HAP-1 (cell line): Measurements from ENCODE around the gene ABL2.
A peak's percentile ranks its signal among the peaks of the same experiment; 100 is the strongest.

ENCODE experiments used
- DNase-seq, 2 experiments: peaks; one replicate each; pipeline ENCODE4 v3.0.0-alpha.2; 2016 to 2020; ENCODE audit warnings: low spot score in 2 of 2
- H3K27me3 ChIP-seq: fragments of 250-450 bp; sonication (Bioruptor Pico); 2 replicates; pipeline ENCODE4 v1.5.1; 2020; ENCODE audit warnings: low read depth, mild to moderate bottlenecking, moderate library complexity
- H3K36me3 ChIP-seq: fragments of 250-450 bp; sonication (Bioruptor Pico); replicated peaks from 2 replicates; pipeline ENCODE4 v1.5.1; 2020; ENCODE audit warnings: mild to moderate bottlenecking
- H3K4me1 ChIP-seq: fragments of 250-450 bp; sonication (Bioruptor Pico); 2 replicates; pipeline ENCODE4 v1.5.1; 2020; ENCODE audit warnings: mild to moderate bottlenecking
- H3K4me3 ChIP-seq: fragments of 250-450 bp; sonication (Bioruptor Pico); 2 replicates; pipeline ENCODE4 v1.5.1; 2020; ENCODE audit warnings: mild to moderate bottlenecking, moderate library complexity
- H3K9me3 ChIP-seq: fragments of 250-450 bp; sonication (Bioruptor Pico); 2 replicates; pipeline ENCODE4 v1.5.1; 2020; ENCODE audit warnings: mild to moderate bottlenecking, moderate library complexity
- in situ Hi-C: fragments of 300-500 bp; cut with MboI; formaldehyde crosslinking; loops from 3 replicates; pipeline ENCODE4 v1.14.3; 2020; ENCODE audit warnings: low sequenced_read_pairs, inconsistent platforms, mixed read lengths

Gene ABL2

DNA sequence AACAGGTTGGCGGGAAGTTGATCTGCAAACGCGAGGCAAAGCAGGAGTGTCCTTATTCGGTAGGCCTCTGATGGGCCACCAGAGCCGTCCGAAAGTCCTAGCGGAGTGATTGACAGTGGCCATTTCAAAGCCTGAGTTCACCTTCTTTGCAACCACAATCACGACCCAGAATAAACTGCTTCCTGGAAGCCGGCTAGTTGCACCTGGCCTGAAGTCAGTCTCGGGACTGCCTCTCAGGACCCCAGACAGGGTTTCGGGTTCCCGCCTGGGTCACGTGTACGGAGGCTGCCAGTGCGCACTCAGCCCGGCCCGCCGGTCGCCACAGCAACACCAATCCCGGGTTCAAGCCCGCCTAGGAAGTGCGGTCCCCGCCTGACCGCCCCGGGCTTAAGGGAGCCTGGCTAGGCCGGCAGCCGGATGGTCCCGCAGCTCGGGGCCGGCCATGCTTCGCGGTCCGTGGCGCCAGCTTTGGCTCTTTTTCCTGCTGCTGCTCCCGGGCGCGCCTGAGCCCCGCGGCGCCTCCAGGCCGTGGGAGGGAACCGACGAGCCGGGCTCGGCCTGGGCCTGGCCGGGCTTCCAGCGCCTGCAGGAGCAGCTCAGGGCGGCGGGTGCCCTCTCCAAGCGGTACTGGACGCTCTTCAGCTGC lies 147.7 kb downstream of the ABL2 start, which contains the start of gene TOR3A:
Gene TOR3A (plus strand): TSS at position 384 of the 646 bp plus-strand sequence. CDS start 59 bp downstream, at position 443.
- in situ Hi-C loops, result loop anchor here (5.0 kb wide), 1 partner anchor 285 kb away; the partner anchor contains the start of gene AXDND1
- peak within 1 kb of the TSS; percentile 73 for H3K4me3 ChIP-seq
- H3K4me1 ChIP-seq, result peaks cover 12% of the 10 kb centered on the region
- no peaks in the 10 kb centered on the region for H3K27me3 ChIP-seq
- peaks cover 7% of the 10 kb centered on the region; the same call in 1 of the 2 replicates for H3K36me3 ChIP-seq
- no peaks in the 10 kb centered on the region for H3K9me3 ChIP-seq
- DNase-seq, result peak; percentile 79 to 94

DNA sequence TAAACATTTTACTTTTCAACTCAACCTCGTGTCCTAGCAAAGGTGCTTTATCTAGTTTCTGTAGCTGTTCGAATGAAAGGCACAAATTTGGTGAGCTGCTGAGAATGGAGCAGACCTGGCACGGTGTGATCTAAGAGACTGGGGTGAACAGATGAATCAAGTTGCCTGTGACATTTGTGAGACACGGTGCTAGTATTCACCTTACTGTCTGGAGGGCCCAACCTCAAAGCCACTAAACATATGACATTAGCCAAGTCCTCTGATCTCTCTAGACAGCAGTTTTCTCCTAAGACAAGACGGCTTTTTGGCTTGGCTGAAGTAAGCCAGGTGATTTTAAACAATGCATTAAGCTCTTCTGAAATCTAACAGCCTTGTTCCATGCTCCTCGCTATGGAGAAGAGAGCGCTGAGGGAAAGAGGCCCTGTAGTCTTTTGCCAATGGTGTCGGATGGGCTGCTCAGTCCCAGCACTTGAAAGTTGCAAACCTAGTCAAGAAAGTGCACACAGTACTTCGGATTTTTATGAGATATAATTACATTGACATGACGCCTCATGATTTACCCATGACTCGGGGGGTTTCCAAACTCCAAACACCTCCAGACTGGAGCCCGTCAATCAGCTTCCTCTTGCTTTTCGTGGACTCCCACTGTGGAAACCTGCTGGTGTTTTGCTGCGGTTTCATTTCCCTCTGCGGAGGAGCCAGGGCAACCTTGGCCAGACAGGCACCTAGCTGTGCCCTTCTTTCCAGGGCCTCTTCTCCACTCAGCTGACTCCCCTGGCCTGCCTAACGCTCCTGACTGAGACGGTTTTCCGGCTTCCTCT lies 148.4 kb downstream of the ABL2 start:
- Histone ChIP-seq H3K9me3 (no peaks in the 10 kb centered on the region), H3K4me1 (peaks cover 12% of the 10 kb centered on the region), H3K4me3 (peak overlapping the region; percentile 73), H3K27me3 (no peaks in the 10 kb centered on the region), H3K36me3 (peaks cover 4% of the 10 kb centered on the region; the same call in 1 of the 2 replicates)
- in situ Hi-C loops, result loop anchor here (5.0 kb wide), 1 partner anchor 286 kb away; the partner anchor contains the start of gene AXDND1
- no peak for DNase-seq

DNA sequence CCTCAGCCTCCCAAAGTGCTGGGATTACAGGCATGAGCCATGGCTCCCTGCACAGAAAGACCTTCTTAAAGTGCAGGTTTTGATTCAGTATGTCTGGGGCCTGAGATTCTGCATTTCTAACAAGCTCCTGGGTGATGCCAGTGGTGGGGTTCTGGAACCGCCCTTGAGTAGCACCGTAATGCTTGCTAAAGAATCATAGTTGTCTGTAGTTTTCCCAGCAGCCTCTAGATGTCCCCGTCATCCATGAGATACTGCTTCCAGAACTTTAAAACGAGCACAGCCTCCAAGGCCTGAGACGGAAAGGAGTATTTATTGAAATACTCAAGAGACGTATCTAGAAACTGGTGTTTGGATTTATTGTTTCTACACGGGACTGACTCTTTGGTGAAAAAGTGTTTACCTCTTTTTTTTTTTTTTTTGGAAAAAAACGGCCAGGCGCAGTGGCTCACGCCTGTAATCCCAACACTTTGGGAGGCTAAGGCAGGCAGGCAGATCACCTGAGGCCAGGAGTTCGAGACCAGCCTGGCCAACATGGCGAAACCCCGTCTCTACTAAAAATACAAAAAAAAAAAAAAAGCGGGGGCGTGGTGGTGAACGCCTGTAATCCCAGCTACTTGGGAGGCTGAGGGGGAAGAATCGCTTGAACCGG lies 150.2 kb downstream of the ABL2 start:
- in situ Hi-C loops, result no loop called here
- peak; percentile 72 to 79 for DNase-seq
- H3K4me1 ChIP-seq, result peaks cover 12% of the 10 kb centered on the region
- no peaks in the 10 kb centered on the region for H3K27me3 ChIP-seq
- H3K4me3 ChIP-seq, result no peak overlapping the region
- H3K9me3 ChIP-seq, result no peaks in the 10 kb centered on the region
- no peaks in the 10 kb centered on the region; the same call in none of the 2 replicates for H3K36me3 ChIP-seq

DNA sequence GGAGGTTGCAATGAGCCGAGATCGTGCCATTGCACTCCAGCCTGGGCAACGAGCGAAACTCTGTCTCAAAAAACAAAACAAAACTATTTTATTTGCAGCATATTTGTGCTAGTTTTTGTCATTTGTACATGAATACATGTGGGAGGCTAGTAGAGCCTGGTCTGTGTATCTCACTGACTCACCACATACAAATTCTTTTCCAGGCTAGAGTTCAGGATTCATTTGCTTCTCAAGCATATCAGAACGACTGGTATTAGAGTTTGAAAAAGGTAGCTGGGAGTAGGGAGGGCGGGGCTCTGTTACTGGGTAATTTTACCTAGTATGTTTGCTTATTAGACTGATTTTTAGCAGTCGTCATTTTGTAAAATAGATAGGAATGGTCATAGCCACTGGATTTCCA lies 152.1 kb downstream of the ABL2 start:
- H3K4me3 ChIP-seq, result no peak overlapping the region
- H3K36me3 ChIP-seq, result peaks cover 6% of the 10 kb centered on the region; the same call in 1 of the 2 replicates
- H3K27me3 ChIP-seq, result no peaks in the 10 kb centered on the region
- DNase-seq, result no peak
- in situ Hi-C loops, result no loop called here
- peaks cover 12% of the 10 kb centered on the region for H3K4me1 ChIP-seq
- no peaks in the 10 kb centered on the region for H3K9me3 ChIP-seq

DNA sequence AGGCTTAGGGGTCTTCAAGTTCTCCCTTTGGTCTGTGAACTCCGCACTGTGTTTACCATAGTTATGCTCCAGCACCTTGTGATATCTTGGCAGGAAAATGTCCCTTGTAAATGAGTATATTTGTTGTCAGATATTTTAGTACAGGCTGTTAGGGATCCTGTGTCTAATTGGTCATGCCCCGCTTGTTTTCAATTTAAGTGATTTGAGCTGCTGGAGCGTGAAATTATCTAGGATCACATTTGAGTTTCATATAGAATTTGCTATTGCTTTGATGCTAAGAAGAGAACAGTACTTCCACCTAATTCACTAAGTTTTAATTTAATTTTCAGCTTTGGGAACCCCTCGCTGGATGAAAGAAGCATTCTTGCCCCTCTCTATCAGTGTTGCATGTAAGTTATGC lies 163.0 kb downstream of the ABL2 start:
- in situ Hi-C loops, result no loop called here
- no peak for DNase-seq
- H3K27me3 ChIP-seq, result no peaks in the 10 kb centered on the region
- H3K36me3 ChIP-seq, result peaks cover 2% of the 10 kb centered on the region; the same call in 1 of the 2 replicates
- no peak overlapping the region for H3K4me3 ChIP-seq
- H3K9me3 ChIP-seq, result no peaks in the 10 kb centered on the region
- no peaks in the 10 kb centered on the region for H3K4me1 ChIP-seq

DNA sequence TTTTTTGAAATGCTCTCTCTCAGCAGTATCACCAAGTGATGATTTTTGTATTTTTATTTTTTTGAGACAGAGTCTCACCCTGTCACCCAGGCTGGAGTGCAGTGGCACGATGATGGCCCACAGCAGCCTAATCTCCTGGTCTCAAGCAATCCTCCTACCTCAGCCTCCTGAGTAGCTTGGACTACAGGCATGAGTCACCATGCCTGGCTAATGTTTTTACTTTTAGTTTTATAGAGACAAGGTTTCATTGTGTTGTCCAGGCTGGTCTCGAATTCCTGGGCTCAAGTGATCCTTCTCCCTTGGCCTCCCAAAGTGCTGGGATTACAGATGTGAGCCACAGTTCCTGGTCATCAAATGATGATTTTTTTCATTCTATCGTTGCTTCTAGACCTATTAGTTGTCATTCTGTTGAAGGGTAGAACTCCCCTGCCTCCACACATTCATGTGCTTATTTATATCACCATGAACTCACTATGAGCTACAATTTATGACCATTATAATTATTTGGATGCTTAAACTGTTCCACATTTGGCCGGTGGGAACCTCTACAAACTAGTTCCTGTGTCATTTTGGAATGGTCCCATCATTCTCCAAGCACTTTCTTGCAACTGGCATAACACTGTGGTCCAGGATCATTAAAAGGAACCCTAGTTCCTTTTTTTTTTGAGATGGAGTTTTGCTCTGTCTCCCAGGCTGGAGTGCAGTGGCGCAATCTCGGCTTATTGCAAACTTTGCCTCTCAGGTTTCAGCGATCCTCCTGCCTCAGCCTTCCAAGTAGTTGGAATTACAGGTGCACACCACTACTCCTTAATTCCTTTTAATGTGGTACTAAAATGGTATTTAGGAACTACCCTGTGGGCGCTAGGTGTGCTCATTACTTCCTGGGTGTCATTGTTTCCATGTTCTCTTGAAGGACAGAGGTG lies 167.9 kb downstream of the ABL2 start:
- in situ Hi-C loops, result no loop called here
- DNase-seq, result no peak
- H3K4me1 ChIP-seq, result peaks cover 23% of the 10 kb centered on the region
- H3K9me3 ChIP-seq, result no peaks in the 10 kb centered on the region
- peaks cover 1% of the 10 kb centered on the region for H3K36me3 ChIP-seq
- H3K27me3 ChIP-seq, result no peaks in the 10 kb centered on the region
- no peak overlapping the region for H3K4me3 ChIP-seq

DNA sequence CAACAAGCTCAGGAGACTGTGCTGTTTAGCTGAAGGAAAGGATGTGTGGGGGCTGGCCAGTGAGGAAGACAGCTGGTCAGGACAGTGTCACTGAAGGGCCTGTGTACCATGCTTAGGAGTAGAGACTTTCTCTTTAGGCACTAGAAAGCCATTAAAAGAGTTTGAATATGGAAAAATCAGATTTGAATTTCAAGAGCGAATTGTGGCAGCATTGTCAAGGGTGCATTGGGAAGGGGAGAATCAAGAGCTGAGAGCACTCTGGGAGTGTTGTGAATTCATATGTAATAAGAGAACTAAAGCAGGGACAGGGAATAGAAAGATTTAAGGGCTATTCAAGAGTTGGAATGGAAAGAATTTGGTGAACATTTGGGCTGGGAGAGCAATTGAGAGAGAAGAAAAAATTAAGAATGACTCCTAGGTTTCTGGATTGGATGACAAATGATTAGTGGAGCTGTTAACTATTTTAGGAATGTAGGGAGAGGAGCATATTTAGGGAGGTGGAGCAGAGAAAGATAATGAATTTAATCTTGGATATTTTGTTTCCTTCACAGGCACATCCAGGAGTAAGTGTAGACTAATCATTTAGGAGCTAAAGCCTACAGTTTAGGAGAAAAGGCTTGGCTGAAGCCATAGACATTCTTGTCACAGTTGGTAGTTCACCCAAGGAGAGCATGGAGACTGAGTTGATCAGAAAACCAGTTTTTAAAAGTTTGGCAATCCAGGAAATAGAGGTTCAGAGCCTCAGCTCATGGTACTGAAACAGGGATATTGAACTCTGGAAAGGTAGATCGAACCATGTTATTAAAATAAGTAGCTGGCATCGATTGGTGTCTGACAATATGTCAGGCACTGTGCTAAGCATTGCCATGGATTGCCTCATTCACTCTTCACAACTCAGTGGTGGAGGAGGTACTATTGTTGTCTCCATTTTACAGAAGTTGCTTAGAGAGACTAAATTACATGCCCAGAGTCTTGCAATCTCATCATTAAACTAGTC lies 170.7 kb downstream of the ABL2 start:
- in situ Hi-C loops, result no loop called here
- Histone ChIP-seq H3K9me3 (no peaks in the 10 kb centered on the region), H3K4me1 (peaks cover 23% of the 10 kb centered on the region), H3K36me3 (peaks cover 8% of the 10 kb centered on the region), H3K4me3 (no peak overlapping the region), H3K27me3 (no peaks in the 10 kb centered on the region)
- peak; percentile 50 to 79 for DNase-seq

DNA sequence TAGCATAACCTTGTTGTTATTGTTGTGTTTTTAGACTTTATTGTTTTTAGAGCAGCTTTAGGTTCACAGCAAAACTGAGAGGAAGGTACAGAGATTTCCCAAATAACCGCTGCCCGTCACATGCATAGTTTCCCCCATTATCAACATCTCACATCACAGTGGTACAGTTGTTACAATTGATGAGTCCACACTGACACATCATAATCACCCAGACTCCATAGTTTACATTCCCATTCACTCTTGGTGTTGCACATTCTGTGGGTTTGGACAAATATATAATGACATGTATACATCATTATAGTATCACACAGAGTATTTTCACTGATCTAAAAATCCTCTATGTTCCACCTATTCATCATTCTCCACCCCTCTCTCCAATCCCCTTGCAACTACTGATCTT lies 173.5 kb downstream of the ABL2 start:
- Histone ChIP-seq H3K4me3 (no peak overlapping the region), H3K36me3 (peaks cover 8% of the 10 kb centered on the region), H3K27me3 (no peaks in the 10 kb centered on the region), H3K9me3 (no peaks in the 10 kb centered on the region), H3K4me1 (peaks cover 42% of the 10 kb centered on the region)
- DNase-seq, result no peak
- in situ Hi-C loops, result no loop called here

DNA sequence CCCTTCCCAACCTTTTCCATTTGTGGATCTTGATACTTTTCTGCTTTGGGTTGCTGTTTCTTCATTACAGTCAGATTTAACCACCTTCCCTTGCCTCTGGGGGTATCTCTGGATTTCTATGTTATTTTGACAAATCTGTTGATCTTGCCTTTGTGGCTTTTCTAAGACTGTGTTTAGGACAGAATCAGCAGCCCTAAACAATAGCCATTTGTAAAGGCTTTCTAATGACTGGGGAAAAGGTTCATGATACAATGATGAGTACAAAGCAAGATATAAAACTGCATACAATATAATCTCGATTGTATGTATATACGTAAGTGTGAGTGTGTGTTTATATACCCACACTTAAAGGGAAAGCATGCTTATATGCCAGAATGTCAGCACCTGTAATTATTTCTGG lies 176.0 kb downstream of the ABL2 start:
- in situ Hi-C loops, result no loop called here

DNA sequence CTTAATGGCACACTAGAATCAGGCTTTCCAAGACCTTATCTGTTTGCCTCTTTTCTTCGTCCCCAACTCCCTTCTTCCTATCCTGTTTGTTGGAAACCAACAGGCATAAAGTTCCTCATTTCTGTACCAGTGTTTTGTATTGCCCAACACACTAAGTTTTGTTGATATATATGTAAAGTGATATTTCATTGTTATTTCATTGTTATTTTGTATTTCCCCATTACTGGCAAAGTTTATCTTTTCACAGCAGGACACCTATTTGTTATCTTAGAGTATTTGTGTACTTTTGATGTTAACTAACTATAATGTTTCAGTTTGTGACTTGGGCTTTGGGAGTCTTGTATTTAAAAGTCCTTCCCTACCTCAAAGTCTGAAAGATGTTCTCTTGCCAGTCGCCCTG lies 176.7 kb downstream of the ABL2 start:
- in situ Hi-C loops, result no loop called here
- Histone ChIP-seq H3K36me3 (peaks cover 8% of the 10 kb centered on the region), H3K27me3 (no peaks in the 10 kb centered on the region), H3K4me1 (peaks cover 20% of the 10 kb centered on the region), H3K4me3 (no peak overlapping the region), H3K9me3 (no peaks in the 10 kb centered on the region)
- no peak for DNase-seq

More for the DNA sequence above, 176.0 kb downstream of the ABL2 start:
- peaks cover 28% of the 10 kb centered on the region for H3K4me1 ChIP-seq
- H3K27me3 ChIP-seq, result no peaks in the 10 kb centered on the region
- H3K36me3 ChIP-seq, result peaks cover 8% of the 10 kb centered on the region
- no peak for DNase-seq
- no peak overlapping the region for H3K4me3 ChIP-seq
- no peaks in the 10 kb centered on the region for H3K9me3 ChIP-seq
